Activated naive CD4-positive, alpha-beta T cell treated with anti-CD3 and anti-CD28 coated beads, Interleukin-2, amount 50 U/mL, for 24 hours (primary cell): ENCODE data around the gene PLK4.
"Not testable (repeated sequence)": the region's sequence is repeated elsewhere in the genome, so short reads cannot be mapped to it uniquely, and the experiment has no call there.

Experiments
- H3K27ac Mint-ChIP-seq: one replicate; pipeline ENCODE4 v1.8.0; 2021; ENCODE audit warnings: mild to moderate bottlenecking, mixed read lengths
- H3K27me3 Mint-ChIP-seq: one replicate; pipeline ENCODE4 v1.8.0; 2021; ENCODE audit warnings: mixed read lengths
- H3K36me3 Mint-ChIP-seq: one replicate; pipeline ENCODE4 v1.8.0; 2021; ENCODE audit warnings: mixed read lengths
- H3K4me1 Mint-ChIP-seq: one replicate; pipeline ENCODE4 v1.8.0; 2021; ENCODE audit warnings: mixed read lengths
- H3K4me3 Mint-ChIP-seq: one replicate; pipeline ENCODE4 v1.8.0; 2021; ENCODE audit warnings: mild to moderate bottlenecking, mixed read lengths
- H3K9me3 Mint-ChIP-seq: one replicate; pipeline ENCODE4 v1.8.0; 2021; ENCODE audit warnings: mixed read lengths

The PLK4 gene

DNA sequence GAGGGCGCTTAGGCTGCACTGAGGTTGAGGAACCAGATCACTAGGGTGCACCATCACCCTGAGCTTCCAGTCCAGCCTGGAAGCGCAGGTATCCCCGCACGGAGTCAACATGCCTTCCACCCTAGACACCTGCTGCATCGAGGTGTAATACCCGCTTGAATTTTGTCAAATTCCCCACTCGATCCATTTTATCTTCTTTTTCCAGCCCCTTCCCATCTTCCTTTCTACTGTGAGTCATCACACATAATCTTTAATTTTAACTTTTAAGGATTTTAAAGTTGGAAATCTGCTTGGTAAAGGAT, 821 bp downstream of the PLK4 start:
- H3K36me3 Mint-ChIP-seq = peaks cover 8% of the 10 kb centered on the region
- no peak overlapping the region for H3K27ac Mint-ChIP-seq
- H3K4me3 Mint-ChIP-seq = peak overlapping the region; percentile 99
- no peaks in the 10 kb centered on the region for H3K9me3 Mint-ChIP-seq
- no peaks in the 10 kb centered on the region for H3K27me3 Mint-ChIP-seq
- peaks cover 19% of the 10 kb centered on the region for H3K4me1 Mint-ChIP-seq

DNA sequence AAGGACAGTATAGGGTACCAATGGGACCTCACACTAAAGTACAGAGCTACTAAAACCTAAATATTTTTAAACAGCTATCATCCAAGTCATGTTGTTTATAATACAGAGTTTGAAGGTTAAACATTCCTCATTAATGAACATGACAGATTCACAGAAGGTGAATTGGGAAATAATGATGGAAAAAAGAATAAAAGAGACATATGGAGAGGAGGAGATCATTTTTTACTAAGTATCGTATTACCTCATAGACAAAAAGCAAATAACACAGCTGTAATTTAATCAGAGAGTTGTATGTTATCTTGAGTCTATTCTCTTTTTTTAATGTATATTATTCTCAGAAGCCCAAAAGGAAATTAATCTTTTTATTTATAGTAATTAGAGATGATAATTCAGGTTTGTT, 7.9 kb downstream of the PLK4 start:
- Mint-ChIP-seq H3K4me3 (no peak overlapping the region), H3K36me3 (peaks cover 6% of the 10 kb centered on the region), H3K27me3 (no peaks in the 10 kb centered on the region), H3K4me1 (no peaks in the 10 kb centered on the region), H3K9me3 (no peaks in the 10 kb centered on the region), H3K27ac (no peak overlapping the region)

DNA sequence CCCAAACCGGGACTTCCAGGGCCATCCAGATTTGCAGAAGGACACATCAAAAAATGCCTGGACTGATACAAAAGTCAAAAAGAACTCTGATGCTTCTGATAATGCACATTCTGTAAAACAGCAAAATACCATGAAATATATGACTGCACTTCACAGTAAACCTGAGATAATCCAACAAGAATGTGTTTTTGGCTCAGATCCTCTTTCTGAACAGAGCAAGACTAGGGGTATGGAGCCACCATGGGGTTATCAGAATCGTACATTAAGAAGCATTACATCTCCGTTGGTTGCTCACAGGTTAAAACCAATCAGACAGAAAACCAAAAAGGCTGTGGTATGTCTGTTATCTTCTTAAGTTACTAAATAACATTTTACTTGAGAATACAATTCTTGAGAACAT, 9.2 kb downstream of the PLK4 start:
- no peak overlapping the region for H3K4me3 Mint-ChIP-seq
- H3K27ac Mint-ChIP-seq = no peak overlapping the region
- no peaks in the 10 kb centered on the region for H3K27me3 Mint-ChIP-seq
- H3K9me3 Mint-ChIP-seq = no peaks in the 10 kb centered on the region
- no peaks in the 10 kb centered on the region for H3K4me1 Mint-ChIP-seq
- peaks cover 9% of the 10 kb centered on the region for H3K36me3 Mint-ChIP-seq

DNA sequence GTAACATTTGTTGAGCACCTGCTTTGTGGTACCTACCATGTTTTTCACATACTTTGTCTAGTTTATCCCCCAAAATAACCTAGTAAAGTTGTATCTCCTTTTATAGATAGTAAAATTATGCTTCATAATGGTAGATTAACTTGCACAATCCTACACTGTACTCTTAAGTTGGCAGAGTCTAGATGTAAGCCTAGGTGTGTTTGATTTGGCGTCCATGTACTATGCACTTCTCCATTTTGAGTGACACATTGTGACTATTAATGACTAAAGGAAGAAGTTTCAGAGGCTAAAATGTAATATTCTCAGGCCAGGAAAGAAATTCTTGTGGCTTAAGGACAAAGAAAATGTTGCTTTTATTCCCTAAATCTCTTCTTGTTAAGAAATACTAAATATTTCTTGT, 15.4 kb downstream of the PLK4 start:
- H3K27me3 Mint-ChIP-seq = no peaks in the 10 kb centered on the region
- no peak overlapping the region for H3K4me3 Mint-ChIP-seq
- no peak overlapping the region for H3K27ac Mint-ChIP-seq
- H3K9me3 Mint-ChIP-seq = no peaks in the 10 kb centered on the region
- no peaks in the 10 kb centered on the region for H3K4me1 Mint-ChIP-seq
- H3K36me3 Mint-ChIP-seq = peaks cover 10% of the 10 kb centered on the region

DNA sequence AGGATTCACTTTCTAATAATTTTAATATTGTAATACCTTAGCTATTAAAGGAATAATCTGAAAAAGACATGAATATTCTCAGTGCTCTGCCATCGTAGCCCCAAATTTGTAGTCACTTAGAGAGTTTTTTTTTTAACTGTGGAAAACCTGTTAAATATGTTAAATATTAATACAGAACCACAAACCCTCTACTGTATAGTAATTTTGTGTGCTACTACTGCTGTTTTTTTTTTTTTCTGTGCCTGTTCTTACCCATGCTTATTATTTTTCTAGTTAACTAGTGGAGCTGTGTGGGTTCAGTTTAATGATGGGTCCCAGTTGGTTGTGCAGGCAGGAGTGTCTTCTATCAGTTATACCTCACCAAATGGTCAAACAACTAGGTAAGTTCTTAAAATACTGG, 15.8 kb downstream of the PLK4 start:
- Mint-ChIP-seq H3K27me3 (no peaks in the 10 kb centered on the region), H3K36me3 (peaks cover 11% of the 10 kb centered on the region), H3K4me1 (no peaks in the 10 kb centered on the region), H3K9me3 (no peaks in the 10 kb centered on the region), H3K27ac (no peak overlapping the region), H3K4me3 (no peak overlapping the region)

DNA sequence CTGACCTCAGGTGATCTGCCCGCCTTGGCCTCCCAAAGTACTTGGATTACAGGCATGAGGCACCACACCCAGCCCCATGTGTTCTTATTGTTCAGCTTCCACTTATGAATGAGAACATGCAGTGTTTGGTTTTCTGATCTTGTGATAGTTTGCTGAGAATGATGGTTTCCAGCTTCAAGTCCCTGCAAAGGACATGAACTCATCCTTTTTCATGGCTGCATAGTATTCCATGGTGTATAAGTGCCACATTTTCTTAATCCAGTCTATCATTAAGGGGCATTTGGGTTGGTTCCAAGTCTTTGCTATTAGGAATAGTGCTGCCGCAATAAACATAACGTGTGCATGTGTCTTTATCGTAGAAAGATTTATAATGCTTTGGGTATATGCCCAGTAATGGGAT, 19.0 kb downstream of the PLK4 start:
- not testable (repeated sequence) for H3K4me1 Mint-ChIP-seq, H3K4me3 Mint-ChIP-seq, H3K36me3 Mint-ChIP-seq, H3K27me3 Mint-ChIP-seq, H3K27ac Mint-ChIP-seq, H3K9me3 Mint-ChIP-seq

DNA sequence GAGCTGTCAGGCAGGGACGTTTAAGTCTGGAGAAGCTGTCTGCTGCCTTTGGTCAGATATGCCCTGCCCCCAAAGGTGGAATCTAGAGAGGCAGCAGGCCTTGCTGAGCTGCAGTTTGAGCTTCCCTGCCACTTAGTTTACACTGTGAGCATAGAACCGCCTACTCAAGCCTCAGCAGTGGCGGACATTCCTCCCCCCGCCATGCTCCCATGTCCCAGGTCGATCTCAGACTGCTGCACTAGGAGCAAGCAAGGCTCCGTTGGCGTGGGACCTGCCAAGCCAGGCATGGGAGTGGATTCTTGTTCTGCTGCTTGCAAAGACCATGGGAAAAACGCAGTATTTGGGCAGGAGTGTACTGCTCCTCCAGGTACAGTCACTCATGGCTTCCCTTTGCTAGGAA, 24.3 kb downstream of the PLK4 start:
- Mint-ChIP-seq H3K4me3 (no peak overlapping the region), H3K27me3 (peaks cover 1% of the 10 kb centered on the region), H3K36me3 (peaks cover 7% of the 10 kb centered on the region), H3K4me1 (no peaks in the 10 kb centered on the region), H3K27ac (no peak overlapping the region), H3K9me3 (no peaks in the 10 kb centered on the region)

DNA sequence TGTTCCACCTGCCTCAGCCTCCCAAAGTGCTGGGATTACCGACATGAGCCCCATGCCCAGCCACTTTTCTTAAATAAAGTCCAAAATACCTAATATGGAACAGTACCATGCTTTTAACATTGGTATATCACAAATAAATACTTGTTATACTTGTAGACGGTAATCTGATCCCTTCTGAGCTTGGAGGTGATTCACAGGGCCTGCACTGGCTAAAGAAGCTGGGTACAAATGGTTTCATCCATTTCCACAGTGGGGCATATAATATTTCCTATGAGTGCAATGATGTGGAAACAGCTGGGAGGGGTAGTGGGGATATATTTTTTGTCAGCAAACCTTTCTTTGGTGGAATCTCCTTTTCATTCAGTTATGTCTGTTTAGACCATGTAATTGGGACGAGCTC, 35.8 kb downstream of the PLK4 start:
- Mint-ChIP-seq H3K4me1 (no peaks in the 10 kb centered on the region), H3K4me3 (no peak overlapping the region), H3K27ac (no peak overlapping the region), H3K36me3 (peaks cover 14% of the 10 kb centered on the region), H3K27me3 (no peaks in the 10 kb centered on the region), H3K9me3 (no peaks in the 10 kb centered on the region)

DNA sequence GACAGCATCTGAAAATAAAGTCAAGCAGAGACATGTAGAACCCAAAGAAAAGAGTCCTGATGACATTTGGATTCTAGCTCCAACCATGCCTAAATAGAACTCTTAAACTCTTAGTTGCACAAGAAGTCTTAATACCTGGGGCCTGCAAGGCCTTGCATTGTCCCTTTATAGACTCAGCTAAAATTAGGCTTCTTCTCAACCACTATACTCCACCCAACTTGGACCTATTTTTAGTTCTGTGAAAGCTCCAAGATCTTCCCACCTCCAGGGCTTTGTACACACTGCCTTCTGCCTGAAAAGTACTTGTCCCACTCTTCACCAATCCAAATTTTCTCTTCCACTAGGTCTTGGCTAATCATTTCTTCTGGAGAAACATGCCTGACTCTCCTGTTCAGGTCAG, 36.5 kb downstream of the PLK4 start:
- Mint-ChIP-seq H3K27ac (no peak overlapping the region), H3K9me3 (no peaks in the 10 kb centered on the region), H3K4me1 (no peaks in the 10 kb centered on the region), H3K36me3 (peaks cover 14% of the 10 kb centered on the region), H3K27me3 (no peaks in the 10 kb centered on the region), H3K4me3 (no peak overlapping the region)

DNA sequence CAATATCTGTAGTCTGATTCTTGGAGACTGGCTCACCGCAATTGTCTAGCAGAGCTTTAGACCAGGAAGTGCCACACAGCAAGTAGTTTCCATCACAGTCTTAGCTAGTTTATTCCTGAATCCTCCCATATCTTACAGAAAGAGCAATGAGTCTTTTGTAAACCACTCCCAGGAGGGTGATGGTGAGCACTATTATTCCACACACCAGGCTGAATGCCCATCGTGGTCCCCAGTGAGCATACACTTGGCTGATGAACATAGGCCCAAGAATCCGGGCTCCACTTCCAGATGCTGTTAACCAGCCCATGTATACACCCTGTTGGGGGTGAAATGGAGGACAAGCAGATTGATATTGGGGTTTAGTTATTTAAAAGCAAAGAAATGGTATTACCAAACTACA, 39.8 kb downstream of the PLK4 start:
- Mint-ChIP-seq H3K4me3 (no peak overlapping the region), H3K9me3 (no peaks in the 10 kb centered on the region), H3K27me3 (no peaks in the 10 kb centered on the region), H3K36me3 (peaks cover 32% of the 10 kb centered on the region), H3K4me1 (no peaks in the 10 kb centered on the region), H3K27ac (no peak overlapping the region)

DNA sequence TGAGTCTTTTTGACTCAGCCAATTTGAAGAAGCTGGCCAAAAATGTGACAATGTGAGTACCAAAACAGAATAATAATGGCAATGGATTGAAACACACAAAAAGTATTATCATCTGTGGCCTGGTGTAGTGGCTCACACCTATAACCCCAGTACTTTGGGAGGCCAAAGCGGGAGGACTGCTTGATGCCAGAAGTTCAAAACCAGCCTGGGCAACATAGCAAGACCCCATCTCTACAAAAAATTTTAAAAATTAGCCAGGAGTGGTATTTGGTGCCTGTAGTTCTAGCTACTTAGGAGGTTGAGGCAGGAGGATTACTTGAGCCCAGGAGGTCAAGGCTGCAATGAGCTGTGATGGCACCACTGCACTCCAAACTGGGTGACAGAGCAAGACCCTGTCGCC, 41.5 kb downstream of the PLK4 start:
- Mint-ChIP-seq H3K27ac (no peak overlapping the region), H3K36me3 (peaks cover 39% of the 10 kb centered on the region), H3K4me3 (no peak overlapping the region), H3K27me3 (no peaks in the 10 kb centered on the region), H3K4me1 (no peaks in the 10 kb centered on the region), H3K9me3 (no peaks in the 10 kb centered on the region)

DNA sequence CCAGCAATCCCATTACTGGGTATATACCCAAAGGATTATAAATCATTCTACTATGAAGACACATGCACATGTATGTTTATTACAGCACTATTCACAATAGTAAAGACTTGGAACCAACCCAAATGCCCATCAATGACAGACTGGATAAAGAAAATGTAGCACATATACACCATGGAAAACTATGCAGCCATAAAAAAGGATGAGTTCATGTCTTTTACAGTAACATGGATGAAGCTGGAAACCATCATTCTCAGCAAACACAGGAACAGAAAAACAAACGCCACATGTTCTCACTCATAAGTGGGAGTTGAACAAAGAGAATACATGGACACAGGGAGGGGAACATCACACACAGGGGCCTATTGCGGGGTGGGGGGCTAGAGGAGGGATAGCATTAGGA, 45.0 kb downstream of the PLK4 start:
- not testable (repeated sequence) for H3K27ac Mint-ChIP-seq, H3K4me1 Mint-ChIP-seq, H3K4me3 Mint-ChIP-seq, H3K9me3 Mint-ChIP-seq, H3K27me3 Mint-ChIP-seq
- peaks cover 34% of the 10 kb centered on the region for H3K36me3 Mint-ChIP-seq

DNA sequence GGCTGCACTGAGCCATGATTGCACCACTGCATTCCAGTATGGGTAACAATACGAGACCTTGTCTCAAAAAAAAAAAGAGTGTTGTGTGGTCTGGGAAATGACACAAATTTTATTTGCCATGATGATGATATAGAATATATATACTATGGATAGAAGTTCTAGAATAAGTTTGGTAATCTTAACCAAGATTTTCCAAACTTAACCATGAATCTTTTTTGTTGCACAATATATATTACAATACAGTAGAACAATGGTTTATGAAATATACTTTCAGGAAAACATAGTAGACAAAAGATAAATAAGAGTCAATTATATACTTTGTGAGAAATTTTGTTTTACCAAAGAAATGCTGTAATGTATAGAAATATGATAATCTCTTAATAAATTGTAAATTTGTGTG, 49.5 kb downstream of the PLK4 start:
- Mint-ChIP-seq H3K9me3 (no peaks in the 10 kb centered on the region), H3K4me3 (no peak overlapping the region), H3K27me3 (no peaks in the 10 kb centered on the region), H3K4me1 (no peaks in the 10 kb centered on the region), H3K27ac (no peak overlapping the region), H3K36me3 (peaks cover 19% of the 10 kb centered on the region)

DNA sequence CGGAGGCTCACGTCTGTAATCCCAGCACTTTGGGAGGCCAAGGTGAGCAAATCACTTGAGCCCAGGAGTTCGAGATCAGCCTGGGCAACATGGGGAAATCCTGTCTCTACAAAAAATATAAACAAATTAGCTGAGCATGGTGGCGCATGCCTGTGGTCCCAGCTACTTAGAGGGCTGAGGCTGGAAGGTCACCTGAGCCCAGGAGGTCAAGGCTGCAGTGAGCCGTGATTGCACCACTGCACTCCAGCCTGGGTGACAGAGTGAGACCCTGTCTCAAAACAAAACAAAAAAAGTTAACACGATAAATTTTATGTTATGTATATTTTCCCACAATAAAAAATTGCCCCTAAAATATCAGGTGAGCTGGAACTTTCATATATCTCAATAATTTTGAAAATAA, 51.1 kb downstream of the PLK4 start:
- H3K4me3 Mint-ChIP-seq, H3K27ac Mint-ChIP-seq, H3K9me3 Mint-ChIP-seq, H3K27me3 Mint-ChIP-seq, H3K4me1 Mint-ChIP-seq, H3K36me3 Mint-ChIP-seq: not testable (repeated sequence)

DNA sequence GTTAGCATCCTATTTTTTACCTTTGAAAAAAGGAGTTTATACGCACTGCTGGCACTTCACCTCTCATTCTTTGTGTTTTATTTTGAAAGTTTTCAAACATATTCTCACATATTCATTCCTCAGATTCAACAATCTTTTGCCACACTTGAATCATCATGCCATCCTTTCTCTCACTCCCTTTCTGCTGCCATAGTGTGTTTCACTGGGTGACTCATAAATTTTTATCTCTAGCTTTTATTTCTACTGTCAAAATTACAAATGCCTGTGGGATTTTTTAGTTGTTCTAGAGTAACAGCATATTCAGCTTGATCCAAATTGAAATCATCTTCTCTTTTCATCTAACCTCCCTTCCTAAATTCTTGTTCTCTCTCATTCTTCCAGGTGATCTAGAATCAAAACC, 56.3 kb downstream of the PLK4 start:
- H3K9me3 Mint-ChIP-seq = no peaks in the 10 kb centered on the region
- H3K27ac Mint-ChIP-seq = peak overlapping the region; percentile 2
- no peaks in the 10 kb centered on the region for H3K27me3 Mint-ChIP-seq
- peaks cover 5% of the 10 kb centered on the region for H3K4me1 Mint-ChIP-seq
- H3K4me3 Mint-ChIP-seq = no peak overlapping the region
- H3K36me3 Mint-ChIP-seq = peaks cover 13% of the 10 kb centered on the region
